GM23338 (cell line): ENCODE data around the gene ZNF516. TPM values are rescaled to one million over a fixed set of nuclear protein-coding genes. Genes with fewer than 3 reads are reported as not detected.
A peak's percentile ranks its signal among the peaks of the same experiment; 100 is the strongest.

Source experiments
- ATAC-seq: fragments of 200-7000 bp; cut with Tn5 transposase; 3 replicates; pipeline ENCODE4 v1.9.1; 2020
- DNase-seq: peaks from one replicate; pipeline ENCODE4 v3.0.0-alpha.2; 2015; ENCODE audit warnings: low spot score
- H2AFZ ChIP-seq: fragments of 200-600 bp; sonication (generic); 2 replicates; pipeline ENCODE4 v1.8.0; 2016; ENCODE audit warnings: antibody characterized with exemption, mild to moderate bottlenecking, moderate library complexity
- H3F3A ChIP-seq: fragments of 200-600 bp; sonication (generic); replicated peaks from 2 replicates; pipeline ENCODE4 v1.8.0; 2017; ENCODE audit warnings: antibody characterized with exemption, mixed run types, low read depth
- H3K27ac ChIP-seq: fragments of 200-600 bp; sonication (generic); 2 replicates; pipeline ENCODE4 v1.6.1; 2016; ENCODE audit warnings: low read depth
- H3K27me3 ChIP-seq: fragments of 200-600 bp; sonication (generic); 2 replicates; pipeline ENCODE4 v1.8.0; 2016; ENCODE audit warnings: mild to moderate bottlenecking, mixed run types, moderate library complexity; ENCODE audit not compliant: insufficient read depth
- H3K36me3 ChIP-seq: fragments of 200-600 bp; sonication (generic); 2 replicates; pipeline ENCODE4 v1.8.0; 2016; ENCODE audit warnings: mild to moderate bottlenecking; ENCODE audit not compliant: insufficient read depth
- H3K4me1 ChIP-seq: fragments of 200-600 bp; sonication (generic); 2 replicates; pipeline ENCODE4 v1.8.0; 2016; ENCODE audit warnings: mild to moderate bottlenecking, moderate library complexity; ENCODE audit not compliant: insufficient read depth
- H3K4me2 ChIP-seq: fragments of 200-600 bp; sonication (generic); 2 replicates; pipeline ENCODE4 v1.7.1; 2017; ENCODE audit warnings: mixed run types
- H3K4me3 ChIP-seq: fragments of 200-600 bp; sonication (generic); 2 replicates; pipeline ENCODE4 v1.6.1; 2016; ENCODE audit warnings: mixed run types
- H3K79me2 ChIP-seq: fragments of 200-600 bp; sonication (generic); replicated peaks from 2 replicates; pipeline ENCODE4 v1.8.0; 2017; ENCODE audit warnings: mild to moderate bottlenecking; ENCODE audit not compliant: insufficient read depth
- H3K9me2 ChIP-seq: fragments of 200-600 bp; sonication (generic); 2 replicates; pipeline ENCODE4 v1.8.0; 2017; ENCODE audit not compliant: insufficient read depth
- H4K20me1 ChIP-seq: fragments of 200-600 bp; sonication (generic); replicated peaks from 2 replicates; pipeline ENCODE4 v1.8.0; 2017; ENCODE audit warnings: mild to moderate bottlenecking; ENCODE audit not compliant: insufficient read depth
- H3K27ac Mint-ChIP-seq: 2 replicates; pipeline ENCODE4 v1.8.0; 2020; ENCODE audit warnings: inconsistent platforms, mild to moderate bottlenecking, moderate library complexity, mixed read lengths
- H3K27me3 Mint-ChIP-seq: 3 replicates; pipeline ENCODE4 v1.8.0; 2022; ENCODE audit warnings: low read depth, mild to moderate bottlenecking, moderate library complexity, mixed read lengths, inconsistent platforms; ENCODE audit not compliant: insufficient read depth, poor library complexity
- H3K36me3 Mint-ChIP-seq: 3 replicates; pipeline ENCODE4 v1.8.0; 2021; ENCODE audit warnings: low read depth, mild to moderate bottlenecking, inconsistent platforms, moderate library complexity, mixed read lengths
- H3K4me1 Mint-ChIP-seq: 3 replicates; pipeline ENCODE4 v1.8.0; 2020; ENCODE audit warnings: mild to moderate bottlenecking, inconsistent platforms, mixed read lengths
- H3K4me3 Mint-ChIP-seq: 3 replicates; pipeline ENCODE4 v1.8.0; 2021; ENCODE audit warnings: moderate library complexity, mild to moderate bottlenecking, inconsistent platforms, mixed read lengths
- H3K9me3 Mint-ChIP-seq: 3 replicates; pipeline ENCODE4 v1.8.0; 2020; ENCODE audit warnings: moderate library complexity, mild to moderate bottlenecking, inconsistent platforms, mixed read lengths
- CREB1 ChIP-seq: fragments of 250-450 bp; sonication (Bioruptor Pico); IDR thresholded peaks from 2 replicates; pipeline ENCODE4 v1.5.0; 2020; ENCODE audit warnings: low read depth, mild to moderate bottlenecking, moderate library complexity
- CTCF ChIP-seq, 2 experiments: fragments of 200-600 bp in 1 of 2; sonication (generic) in 1 of 2; conservative IDR thresholded peaks; 2 replicates each; pipeline versions ENCODE4 v1.5.1 to v1.6.1; 2016 to 2017; ENCODE audit warnings: antibody characterized with exemption in 2 of 2, low read depth in 2 of 2, mild to moderate bottlenecking in 2 of 2, moderate library complexity in 1 of 2
- EZH2 ChIP-seq: fragments of 200-600 bp; sonication (generic); IDR thresholded peaks from one replicate; pipeline ENCODE4 v1.8.0; 2017; ENCODE audit warnings: antibody characterized with exemption, mild to moderate bottlenecking, low read depth; ENCODE audit not compliant: unreplicated experiment
- JUNB ChIP-seq: IDR thresholded peaks from one replicate; pipeline ENCODE4 v1.6.1; 2016; ENCODE audit warnings: antibody characterized with exemption; ENCODE audit not compliant: unreplicated experiment
- NANOG ChIP-seq: IDR thresholded peaks from 2 replicates; pipeline ENCODE4 v1.6.1; 2016; ENCODE audit warnings: antibody characterized with exemption, borderline replicate concordance
- REST ChIP-seq: IDR thresholded peaks from one replicate; pipeline ENCODE4 v1.6.1; 2018; ENCODE audit warnings: antibody characterized with exemption; ENCODE audit not compliant: unreplicated experiment
- ZNF331 ChIP-seq: fragments of 250-450 bp; sonication (Bioruptor Pico); IDR thresholded peaks from 2 replicates; pipeline ENCODE4 v1.5.0; 2020; ENCODE audit warnings: low read depth, mild to moderate bottlenecking, moderate library complexity
- polyA plus RNA-seq: library from polyadenylated mRNA; unstranded; fragments of >200 nt; fragmentation: Nextera tagmentation; extraction: Ambion mirVana; gene quantifications from 2 replicates; pipeline ENCODE4 v1.2.1, GENCODE V29; 2016
- total RNA-seq: library from RNA; depleted of rRNA; stranded (reverse); fragments of >200 nt; shearing (Covaris generic); gene quantifications from 2 replicates; pipeline ENCODE4 v1.2.3, GENCODE V29; 2014

The ZNF516 gene
- total and polyA plus RNA-seq, 2 experiments from 2014 or later: 11.9 to 24.2 TPM

DNA sequence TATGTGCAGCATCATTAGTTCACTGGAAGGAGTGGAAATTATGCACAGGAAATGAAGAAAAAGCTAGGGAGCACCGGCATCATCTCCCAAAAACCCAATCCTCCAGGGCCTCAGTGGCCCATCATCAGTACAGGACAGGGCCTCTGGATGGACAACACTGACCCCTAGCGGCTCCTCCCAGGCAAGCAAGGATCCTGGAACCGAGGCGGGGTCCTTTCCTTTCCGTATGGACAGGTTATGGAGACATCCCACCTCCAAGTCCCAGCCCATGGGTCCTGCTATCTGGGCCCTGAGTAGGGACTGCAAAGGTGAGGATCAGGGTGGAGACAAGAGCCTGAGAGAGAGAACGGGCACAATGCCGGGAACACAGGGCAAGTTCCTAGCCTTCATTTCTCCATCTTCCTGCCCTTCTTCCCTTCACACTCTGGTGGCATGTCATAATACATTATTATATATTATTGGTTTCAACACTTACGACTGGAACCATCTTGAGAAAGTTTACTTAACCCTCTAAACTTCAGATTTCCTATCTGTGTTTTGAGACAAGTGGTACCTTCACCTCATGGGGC is 68.2 kb downstream of the ZNF516 start (continued):
- 0 out of 2 replicates have a peak, but pooled peaks have one; percentile 14 for TF ChIP-seq CREB1 (CRISPR knock-in tag)
- peak; percentile 92 to 94 for TF ChIP-seq CTCF (conservative IDR thresholded peaks at IDR 0.05; ENCODE audit: low read depth in 2 of 2)
- TF ChIP-seq EZH2: no peak
- no peak for TF ChIP-seq REST
- no peak for TF ChIP-seq NANOG

DNA sequence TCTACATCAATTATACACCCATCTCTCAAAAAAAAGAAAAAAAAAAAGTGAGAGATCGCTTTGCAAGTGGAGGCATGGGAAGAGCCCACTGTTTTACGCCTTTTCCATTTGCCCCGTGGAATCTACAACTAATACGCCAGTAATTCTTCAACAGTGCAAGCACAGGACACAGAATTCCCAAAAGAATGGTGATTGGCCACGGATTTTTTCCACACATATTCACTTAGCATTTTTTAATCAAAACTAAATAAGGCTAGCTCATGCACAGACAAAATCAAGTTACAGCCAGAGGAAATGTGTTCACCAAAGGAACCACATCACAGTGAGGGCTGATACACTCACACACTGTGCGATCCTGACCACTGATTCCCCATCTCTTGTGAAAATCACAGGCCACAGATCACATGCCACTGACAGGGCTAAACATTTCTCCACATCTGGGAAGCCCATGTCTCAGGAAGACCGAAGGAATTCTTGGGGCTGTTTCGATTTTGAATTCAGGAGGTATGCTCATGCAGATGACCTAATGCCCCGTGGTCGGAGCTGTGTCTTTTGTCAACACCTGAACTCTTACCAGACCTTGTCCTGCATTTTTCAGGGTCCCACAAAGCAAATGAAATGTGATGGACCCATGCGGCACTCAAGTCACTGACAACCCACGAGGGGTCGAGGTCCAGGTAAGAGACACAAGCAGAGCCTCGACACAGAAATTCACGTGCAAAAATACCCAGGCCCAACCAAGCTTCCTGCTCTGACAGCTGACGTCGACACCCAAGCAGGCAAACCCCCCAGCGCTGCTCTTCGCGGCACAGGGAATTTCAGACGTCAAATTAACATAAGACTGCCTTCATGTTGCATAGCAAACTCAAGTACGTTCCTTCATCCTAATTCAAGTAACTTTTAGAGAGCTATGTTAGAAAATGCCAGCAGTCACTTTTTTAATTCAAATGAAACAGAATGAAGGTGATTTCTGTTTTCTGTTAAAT is 69.6 kb downstream of the ZNF516 start:
- Mint-ChIP-seq H3K36me3 (no peaks in the 10 kb centered on the region), H3K9me3 (no peaks in the 10 kb centered on the region), H3K4me3 (no peak overlapping the region; the same call in 2 of the 3 replicates), H3K4me1 (peaks cover 41% of the 10 kb centered on the region), H3K27ac (peak overlapping the region; percentile 29; the same call in 1 of the 2 replicates), H3K27me3 (peaks cover 2% of the 10 kb centered on the region)
- Histone ChIP-seq H2AFZ (no peak overlapping the region), H3F3A (peaks cover 5% of the 10 kb centered on the region; the same call in 1 of the 2 replicates), H3K79me2 (peaks cover 4% of the 10 kb centered on the region; the same call in 1 of the 2 replicates), H3K36me3 (no peaks in the 10 kb centered on the region), H3K27ac (peak overlapping the region; percentile 39; the same call in 1 of the 2 replicates), H3K27me3 (no peaks in the 10 kb centered on the region), H3K4me2 (peak overlapping the region; percentile 46), H4K20me1 (no peaks in the 10 kb centered on the region; the same call in 1 of the 2 replicates), H3K4me3 (no peak overlapping the region), H3K4me1 (peaks cover 13% of the 10 kb centered on the region), H3K9me2 (no peaks in the 10 kb centered on the region)
- peak; percentile 65 for DNase-seq
- TF ChIP-seq JUNB (no peak), ZNF331 (CRISPR knock-in tag) (no peak)
- peak; percentile 57 for ATAC-seq
